ENCODE results near the gene SCNN1G. TPM values are rescaled to one million over a fixed set of nuclear protein-coding genes. Genes with fewer than 3 reads are reported as not detected.

Gene SCNN1G
- polyA plus RNA-seq, 3 donors = not detected

DNA sequence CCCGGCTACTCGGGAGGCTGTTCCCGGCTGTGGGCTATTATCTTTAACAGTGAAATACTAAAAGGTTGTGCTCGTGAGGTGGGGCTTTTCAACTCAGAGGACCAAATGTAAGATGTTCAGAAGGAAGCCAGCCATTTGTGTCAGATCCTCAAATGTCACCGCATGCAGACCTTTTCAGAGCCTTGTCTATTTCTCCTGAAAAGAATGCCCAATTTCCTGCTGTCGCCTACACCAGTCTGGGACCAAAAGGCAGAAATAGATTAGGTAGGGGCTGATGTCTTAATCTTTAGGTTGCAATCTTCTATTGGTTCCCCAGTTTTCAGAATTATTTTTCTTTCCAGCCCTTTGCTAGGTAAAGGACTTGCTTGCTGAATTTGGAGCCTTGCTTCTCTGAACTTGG lies 24.4 kb upstream of the SCNN1G start:
- Mint-ChIP-seq H3K36me3 (no peaks in the 10 kb centered on the region), H3K4me3 (no peak overlapping the region), H3K27ac (no peak overlapping the region), H3K27me3 (ENCODE audit: low read depth in 3 of 3) (peaks cover 15 to 23% (median 16%) of the 10 kb centered on the region in 3 donors), H3K9me3 (peaks cover 0 to 1% (median 0%) of the 10 kb centered on the region in 7 donors), H3K4me1 (no peaks in the 10 kb centered on the region)
- no peaks in the 10 kb centered on the region for H3K9me3 ChIP-seq (replicated peaks in 1 of 2; ENCODE audit: control insufficient read depth in 1 of 2, insufficient read depth in 1 of 2, low read length in 2 of 2)
- no peak for DNase-seq
- H3K27ac ChIP-seq (ENCODE audit: low read depth in 1 of 2, low read length in 2 of 2) = no peak overlapping the region
- H3K79me2 ChIP-seq (ENCODE audit: insufficient read depth, low read length) = no peaks in the 10 kb centered on the region
- no peaks in the 10 kb centered on the region for H3K36me3 ChIP-seq (replicated peaks in 1 of 2; ENCODE audit: control insufficient read depth in 1 of 2, insufficient read depth in 2 of 2, low read length in 2 of 2)
- H3K4me2 ChIP-seq (replicated peaks; ENCODE audit: extremely low read depth, low read length, poor library complexity, severe bottlenecking) = no peak overlapping the region
- no peaks in the 10 kb centered on the region for H3K4me1 ChIP-seq (ENCODE audit: control insufficient read depth in 1 of 2, insufficient read depth in 2 of 2, low read length in 2 of 2)
- H4K20me1 ChIP-seq (ENCODE audit: insufficient read depth, low read length) = no peaks in the 10 kb centered on the region
- H3K4me3 ChIP-seq (replicated peaks in 1 of 3; ENCODE audit: low read depth in 2 of 3, low read length in 3 of 3) = no peak overlapping the region
- no peak overlapping the region for H3K9ac ChIP-seq (ENCODE audit: insufficient read depth, low read length, poor library complexity, severe bottlenecking)
- H2AFZ ChIP-seq (ENCODE audit: insufficient read depth, low read depth, low read length, poor library complexity, severe bottlenecking) = no peak overlapping the region
- intact Hi-C loops (cut with micrococcal nuclease) = no loop called here
- WGBS (ENCODE audit: insufficient coverage) = 94% methylated on average over 3 of the region's 6 CpGs
- peaks cover 0 to 6% of the 10 kb centered on the region in 2 donors for H3K27me3 ChIP-seq (ENCODE audit: control insufficient read depth in 2 of 2, insufficient read depth in 2 of 2, low read length in 2 of 2)
- TF ChIP-seq, protein P1, sequence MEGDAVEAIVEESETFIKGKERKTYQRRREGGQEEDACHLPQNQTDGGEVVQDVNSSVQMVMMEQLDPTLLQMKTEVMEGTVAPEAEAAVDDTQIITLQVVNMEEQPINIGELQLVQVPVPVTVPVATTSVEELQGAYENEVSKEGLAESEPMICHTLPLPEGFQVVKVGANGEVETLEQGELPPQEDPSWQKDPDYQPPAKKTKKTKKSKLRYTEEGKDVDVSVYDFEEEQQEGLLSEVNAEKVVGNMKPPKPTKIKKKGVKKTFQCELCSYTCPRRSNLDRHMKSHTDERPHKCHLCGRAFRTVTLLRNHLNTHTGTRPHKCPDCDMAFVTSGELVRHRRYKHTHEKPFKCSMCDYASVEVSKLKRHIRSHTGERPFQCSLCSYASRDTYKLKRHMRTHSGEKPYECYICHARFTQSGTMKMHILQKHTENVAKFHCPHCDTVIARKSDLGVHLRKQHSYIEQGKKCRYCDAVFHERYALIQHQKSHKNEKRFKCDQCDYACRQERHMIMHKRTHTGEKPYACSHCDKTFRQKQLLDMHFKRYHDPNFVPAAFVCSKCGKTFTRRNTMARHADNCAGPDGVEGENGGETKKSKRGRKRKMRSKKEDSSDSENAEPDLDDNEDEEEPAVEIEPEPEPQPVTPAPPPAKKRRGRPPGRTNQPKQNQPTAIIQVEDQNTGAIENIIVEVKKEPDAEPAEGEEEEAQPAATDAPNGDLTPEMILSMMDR (IDR thresholded peaks at IDR 0.05) = no peak

DNA sequence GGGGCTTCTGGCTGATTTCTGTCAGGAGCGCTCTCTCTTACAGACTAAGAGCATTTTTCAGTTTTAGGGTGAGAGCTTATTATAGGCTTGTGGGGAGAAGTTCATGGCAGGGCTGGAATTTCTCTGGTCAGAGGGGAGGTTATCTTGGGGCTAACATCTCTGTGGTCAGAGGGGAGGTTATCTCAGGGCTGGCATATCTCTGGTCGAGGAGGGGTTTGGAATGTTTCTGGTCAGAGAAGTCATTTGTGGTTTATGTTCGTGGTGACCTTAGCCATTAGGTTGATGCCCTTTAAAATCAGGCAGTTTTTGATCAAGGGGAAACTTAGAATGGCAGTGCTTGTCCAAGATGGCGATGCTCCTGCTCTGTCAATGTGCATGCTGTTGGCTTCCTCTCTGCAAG lies 22.5 kb upstream of the SCNN1G start:
- TF ChIP-seq, protein P1 (IDR thresholded peaks at IDR 0.05) = no peak
- DNase-seq = no peak
- no peak overlapping the region for H3K4me3 ChIP-seq (replicated peaks in 1 of 3; ENCODE audit: low read depth in 2 of 3, low read length in 3 of 3)
- H3K36me3 ChIP-seq (replicated peaks in 1 of 2; ENCODE audit: control insufficient read depth in 1 of 2, insufficient read depth in 2 of 2, low read length in 2 of 2) = no peaks in the 10 kb centered on the region
- H3K9me3 ChIP-seq (replicated peaks in 1 of 2; ENCODE audit: control insufficient read depth in 1 of 2, insufficient read depth in 1 of 2, low read length in 2 of 2) = no peaks in the 10 kb centered on the region
- 74% methylated on average over 3 of the region's 4 CpGs for WGBS (ENCODE audit: insufficient coverage)
- Mint-ChIP-seq H3K27ac (no peak overlapping the region), H3K27me3 (ENCODE audit: low read depth in 3 of 3) (peaks cover 10 to 25% (median 17%) of the 10 kb centered on the region in 3 donors), H3K4me3 (no peak overlapping the region), H3K4me1 (peaks cover 5% of the 10 kb centered on the region), H3K36me3 (no peaks in the 10 kb centered on the region), H3K9me3 (peaks cover 0 to 3% (median 0%) of the 10 kb centered on the region in 7 donors)
- no peak overlapping the region for H2AFZ ChIP-seq (ENCODE audit: insufficient read depth, low read depth, low read length, poor library complexity, severe bottlenecking)
- H3K27me3 ChIP-seq (ENCODE audit: control insufficient read depth in 2 of 2, insufficient read depth in 2 of 2, low read length in 2 of 2) = peaks cover under 1 to 5% of the 10 kb centered on the region in 2 donors
- no peaks in the 10 kb centered on the region for H3K79me2 ChIP-seq (ENCODE audit: insufficient read depth, low read length)
- H3K4me1 ChIP-seq (ENCODE audit: control insufficient read depth in 1 of 2, insufficient read depth in 2 of 2, low read length in 2 of 2) = no peaks in the 10 kb centered on the region
- no peak overlapping the region for H3K27ac ChIP-seq (ENCODE audit: low read depth in 1 of 2, low read length in 2 of 2)
- intact Hi-C loops (cut with micrococcal nuclease) = loop anchor here in 1 of 2 donors (2.0 kb wide), 1 partner anchor 25 kb away; no protein-coding TSS in a partner anchor
- no peak overlapping the region for H3K9ac ChIP-seq (ENCODE audit: insufficient read depth, low read length, poor library complexity, severe bottlenecking)
- no peaks in the 10 kb centered on the region for H4K20me1 ChIP-seq (ENCODE audit: insufficient read depth, low read length)
- no peak overlapping the region for H3K4me2 ChIP-seq (replicated peaks; ENCODE audit: extremely low read depth, low read length, poor library complexity, severe bottlenecking)

Measured in CD14-positive monocyte (primary cell).